ENCODE results near the gene OR6M1.

Gene OR6M1

GRCh38 chr11:123775715-123776549 lies 30.2 kb downstream of the OR6M1 start:
- no peak for DNase-seq (ENCODE audit: low read depth)

- DNase-seq (ENCODE audit: low read depth), result no peak
Measured at GRCh38 chr11:123775289-123775688, 30.9 kb downstream of the OR6M1 start.

GRCh38 chr11:123773959-123774358 lies 32.2 kb downstream of the OR6M1 start:
- DNase-seq (ENCODE audit: low read depth), result no peak

GRCh38 chr11:123773026-123773425 lies 33.1 kb downstream of the OR6M1 start:
- DNase-seq (ENCODE audit: low read depth), result no peak

GRCh38 chr11:123771664-123772063 lies 34.5 kb downstream of the OR6M1 start:
- no peak for DNase-seq (ENCODE audit: low read depth)

GRCh38 chr11:123770712-123771111 lies 35.4 kb downstream of the OR6M1 start:
- no peak for DNase-seq (ENCODE audit: low read depth)

- DNase-seq (ENCODE audit: low read depth), result no peak
Measured at GRCh38 chr11:123765601-123766000, 40.5 kb downstream of the OR6M1 start.

GRCh38 chr11:123762422-123762821 lies 43.7 kb downstream of the OR6M1 start:
- no peak for DNase-seq (ENCODE audit: low read depth)

GRCh38 chr11:123760894-123761293 lies 45.3 kb downstream of the OR6M1 start:
- DNase-seq (ENCODE audit: low read depth), result no peak

GRCh38 chr11:123757976-123758375 lies 48.2 kb downstream of the OR6M1 start:
- DNase-seq (ENCODE audit: low read depth), result no peak

- DNase-seq (ENCODE audit: low read depth), result no peak
Measured at GRCh38 chr11:123755813-123756212, 50.3 kb downstream of the OR6M1 start.

Measured in ELR (cell line).